ENCODE data around the gene COMMD1.

DNA sequence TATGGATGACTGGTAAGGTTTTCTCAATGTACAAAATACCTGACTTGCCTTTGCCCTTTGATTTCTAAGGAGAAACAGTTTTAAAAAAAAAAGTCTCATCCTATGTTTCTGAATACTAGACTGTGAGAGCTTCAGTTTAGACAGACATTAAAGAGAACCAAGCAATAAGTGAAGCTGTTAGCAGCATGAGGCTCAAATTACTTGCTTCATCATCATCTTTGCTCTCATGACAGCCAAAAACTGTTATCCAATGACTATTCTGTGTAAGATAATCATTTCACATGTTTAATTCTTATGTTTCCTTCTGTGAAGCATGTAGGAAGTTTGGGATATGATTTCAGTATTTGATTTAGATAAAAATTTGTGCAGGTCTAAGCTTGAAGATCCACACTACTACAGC lies 129.2 kb downstream of the COMMD1 start:
- TF ChIP-seq ZNF274 (IDR thresholded peaks at IDR 0.05; ENCODE audit: low read depth, low read length) (no peak), YY1 (IDR thresholded peaks at IDR 0.05; ENCODE audit: insufficient read depth, insufficient read length) (no peak), SUZ12 (IDR thresholded peaks at IDR 0.05; ENCODE audit: extremely low read depth, insufficient read depth, insufficient read length) (no peak)

Data from NT2/D1 (cell line).